T-helper 9 cell (primary cell): Measurements from ENCODE around the gene PPM1J.

ENCODE experiments used
- DNase-seq: peaks from one replicate; pipeline ENCODE4 v3.0.0-alpha.2; 2020

Gene PPM1J

DNA sequence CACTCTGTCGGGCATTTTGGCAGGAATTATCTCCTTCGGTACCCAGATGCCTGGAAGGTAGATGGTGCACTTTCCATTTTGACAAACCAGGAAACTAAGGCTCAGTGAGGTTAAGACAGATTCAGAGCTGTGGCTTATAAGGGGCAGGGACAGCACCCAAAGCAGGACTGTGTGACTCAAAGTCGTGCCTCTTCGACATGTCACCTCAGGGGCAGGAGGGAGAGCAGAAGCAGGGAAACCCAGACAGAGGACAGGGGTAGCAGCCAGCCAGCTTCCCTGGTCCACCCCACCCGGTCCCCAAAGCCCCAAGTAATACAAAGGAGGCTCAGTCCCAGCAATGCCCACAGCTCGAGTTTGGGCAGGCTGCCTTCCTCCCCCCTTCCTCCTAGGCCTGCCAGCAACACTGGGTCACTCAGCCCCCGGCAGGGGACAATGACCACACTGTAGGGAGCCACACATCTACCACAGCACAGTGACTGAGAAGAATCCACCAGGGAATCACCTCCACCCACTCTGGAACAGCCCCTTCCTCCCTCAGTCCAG is 10.7 kb downstream of the PPM1J start:
- DNase-seq = no peak

GRCh38 chr1:112703706-112704105 is 11.4 kb downstream of the PPM1J start:
- DNase-seq = no peak

DNA sequence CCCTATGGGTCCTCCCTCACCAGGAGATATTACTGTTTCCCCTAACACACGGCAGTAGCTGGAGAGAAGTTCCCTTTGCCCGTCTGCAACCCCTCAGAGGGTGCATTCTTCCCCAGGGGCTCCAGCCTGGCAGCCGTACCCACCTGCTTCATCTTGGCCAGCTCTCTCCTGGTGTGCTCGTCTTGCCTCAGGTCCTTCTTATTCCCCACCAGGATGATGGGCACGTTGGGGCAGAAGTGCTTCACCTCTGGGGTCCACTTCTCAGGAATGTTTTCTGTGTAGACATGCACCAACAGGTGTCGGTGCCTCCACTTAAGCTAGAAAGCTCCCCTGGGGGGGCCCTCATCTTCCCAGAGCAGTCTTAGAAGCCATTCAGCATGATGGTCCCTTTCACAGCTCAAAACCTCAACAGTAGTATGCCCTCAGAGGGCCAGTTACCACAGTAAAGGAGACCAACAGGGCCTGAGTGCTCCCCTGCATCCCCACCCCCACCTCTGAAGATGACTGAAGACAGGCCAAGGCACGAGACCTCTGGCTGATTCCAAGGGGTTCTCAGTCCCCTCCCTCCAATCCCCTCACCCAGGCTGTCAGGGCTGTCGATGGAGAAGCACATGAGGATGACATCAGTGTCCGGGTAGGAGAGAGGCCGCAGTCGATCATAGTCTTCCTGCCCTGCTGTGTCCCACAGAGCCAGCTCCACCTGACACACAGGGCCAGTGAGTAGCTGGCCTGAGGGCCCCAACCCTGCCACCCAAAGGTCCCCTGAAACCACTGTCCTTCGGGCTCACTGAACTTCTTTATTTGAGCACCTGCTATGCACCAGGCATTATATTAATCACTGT is 12.5 kb downstream of the PPM1J start:
- no peak for DNase-seq

DNA sequence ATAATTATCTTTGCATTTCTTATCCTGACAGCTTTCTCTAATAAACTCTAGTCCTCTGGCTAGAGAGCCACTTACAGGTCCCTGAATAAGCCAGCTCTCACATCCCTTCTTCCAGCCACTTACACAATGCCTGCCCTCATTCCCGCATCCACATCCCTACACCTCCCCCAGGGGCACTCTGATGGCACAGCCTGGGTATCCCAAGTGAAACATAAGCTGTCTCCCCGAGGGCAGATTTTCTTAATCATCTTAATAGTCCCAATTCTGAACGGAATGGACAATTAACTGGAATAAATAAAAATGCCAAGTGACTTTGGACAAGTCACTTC is 13.1 kb downstream of the PPM1J start:
- DNase-seq = no peak

DNA sequence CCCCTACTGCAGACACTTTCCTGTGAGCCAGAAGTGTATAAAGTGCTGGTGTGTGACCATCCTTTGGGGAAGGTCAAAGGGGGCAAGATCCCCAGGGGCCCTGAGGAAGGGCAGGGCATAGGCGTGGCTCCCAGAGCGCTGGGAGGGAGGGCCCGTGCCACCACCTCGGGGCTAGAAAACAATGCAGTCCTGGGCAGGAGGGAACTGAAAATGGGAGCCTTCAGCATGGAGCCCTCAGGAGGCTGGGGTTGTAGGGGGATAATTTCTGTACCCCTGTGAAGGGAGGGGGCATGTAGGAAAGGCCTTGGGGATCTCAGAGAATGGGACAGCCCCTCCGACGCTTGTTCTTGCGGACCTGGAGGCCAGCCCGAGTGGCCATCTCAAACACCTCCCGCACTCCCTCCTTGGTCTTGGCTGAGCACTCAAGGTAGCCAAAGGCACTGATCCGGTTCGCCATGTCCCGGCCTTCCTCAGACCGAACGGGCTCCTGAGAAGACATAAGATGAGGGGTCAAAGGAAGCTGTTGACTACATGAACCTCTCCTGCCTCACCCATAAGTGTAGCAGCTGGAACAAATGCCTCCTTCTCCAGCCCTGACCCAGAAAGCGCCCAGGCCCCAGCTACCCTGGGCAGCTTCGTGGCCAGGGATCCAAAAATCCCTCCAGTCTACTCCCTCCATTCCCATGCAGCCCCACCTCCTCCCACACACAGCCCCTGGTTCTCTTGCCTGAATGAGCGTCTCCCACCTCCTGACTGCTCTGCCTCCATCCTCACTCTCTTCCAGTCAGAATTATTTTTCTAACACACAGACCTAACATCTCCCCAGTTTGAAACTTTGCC is 13.7 kb downstream of the PPM1J start:
- DNase-seq = no peak

- peak; percentile 61 for DNase-seq
These were observed 14.6 kb downstream of the PPM1J start for GRCh38 chr1:112700290-112701226.

DNA sequence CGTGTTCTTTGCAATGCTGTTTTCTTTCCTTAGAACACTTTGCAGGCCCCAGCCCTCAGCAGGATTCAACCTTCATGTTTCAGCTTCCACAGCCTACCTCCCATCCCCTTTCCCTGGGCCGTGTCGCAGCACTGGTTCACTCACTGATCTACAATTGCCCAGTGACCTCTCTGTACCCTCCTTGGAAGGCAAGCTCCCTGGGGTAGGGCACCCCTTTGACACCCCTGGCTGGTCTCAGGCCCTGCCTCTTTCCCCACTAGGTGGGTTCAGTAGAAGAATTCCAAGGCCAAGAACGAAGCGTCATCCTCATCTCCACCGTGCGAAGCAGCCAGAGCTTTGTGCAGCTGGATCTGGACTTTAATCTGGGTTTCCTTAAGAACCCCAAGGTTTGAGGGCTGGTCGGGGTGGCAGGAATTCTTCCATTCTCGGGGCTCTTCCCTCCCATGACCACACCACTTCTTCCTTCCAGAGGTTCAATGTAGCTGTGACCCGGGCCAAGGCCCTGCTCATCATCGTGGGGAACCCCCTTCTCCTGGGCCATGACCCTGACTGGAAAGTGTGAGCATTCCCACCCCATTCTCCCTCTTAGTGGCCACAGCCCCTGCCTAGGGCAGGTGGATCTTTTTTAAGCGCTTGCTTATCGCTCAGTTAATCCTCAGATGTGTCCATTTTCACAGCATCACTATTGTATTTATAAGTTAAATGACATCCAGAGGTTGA is 15.5 kb downstream of the PPM1J start:
- no peak for DNase-seq

GRCh38 chr1:112698366-112699310 is 16.5 kb downstream of the PPM1J start:
- no peak for DNase-seq

DNA sequence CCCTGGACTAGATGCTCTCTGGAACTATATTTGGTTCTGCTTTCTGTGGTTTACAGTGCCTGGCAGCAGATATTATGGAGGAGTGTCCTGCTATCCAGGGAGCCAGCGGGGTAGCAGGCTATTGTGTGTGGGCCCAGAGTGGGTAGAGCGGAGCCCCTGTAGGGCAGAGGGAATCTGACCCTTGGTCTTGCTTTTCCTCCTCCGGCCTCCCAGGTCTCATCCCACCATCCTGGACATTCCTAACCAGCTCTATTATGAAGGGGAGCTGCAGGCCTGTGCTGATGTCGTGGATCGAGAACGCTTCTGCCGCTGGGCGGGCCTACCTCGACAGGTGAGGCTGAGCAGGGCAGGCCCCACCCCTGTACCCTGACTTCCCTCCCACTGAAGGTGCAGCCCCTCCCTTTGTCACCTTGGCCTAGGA is 17.3 kb downstream of the PPM1J start:
- no peak for DNase-seq

DNA sequence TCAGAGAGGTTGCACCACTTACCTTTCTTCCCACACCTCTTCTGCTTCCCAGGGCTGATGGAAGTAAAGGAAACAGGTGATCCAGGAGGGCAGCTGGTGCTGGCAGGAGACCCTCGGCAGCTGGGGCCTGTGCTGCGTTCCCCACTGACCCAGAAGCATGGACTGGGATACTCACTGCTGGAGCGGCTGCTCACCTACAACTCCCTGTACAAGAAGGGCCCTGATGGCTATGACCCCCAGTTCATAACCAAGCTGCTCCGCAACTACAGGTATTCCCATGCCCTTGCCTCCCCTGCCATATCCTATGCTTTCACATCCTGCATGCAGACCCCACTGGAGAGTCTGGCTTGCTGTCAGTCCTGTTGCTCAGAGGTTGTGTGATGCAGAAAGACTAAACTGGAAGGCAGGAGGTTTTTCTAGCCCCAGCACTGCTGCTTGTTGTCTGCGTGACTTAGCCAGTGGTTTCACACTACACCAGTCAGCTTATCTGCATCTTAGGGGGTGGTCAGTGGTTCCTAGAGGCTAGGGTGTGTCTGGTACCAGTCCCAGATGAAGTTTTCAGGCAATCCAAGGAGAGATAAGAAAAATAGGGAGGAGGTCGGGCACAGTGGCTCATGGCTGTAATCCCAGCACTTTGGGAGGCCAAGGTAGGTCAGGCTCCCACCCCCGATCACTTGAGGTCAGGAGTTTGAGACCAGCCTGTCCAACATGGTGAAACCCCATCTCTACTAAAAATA is 18.4 kb downstream of the PPM1J start:
- no peak for DNase-seq

DNA sequence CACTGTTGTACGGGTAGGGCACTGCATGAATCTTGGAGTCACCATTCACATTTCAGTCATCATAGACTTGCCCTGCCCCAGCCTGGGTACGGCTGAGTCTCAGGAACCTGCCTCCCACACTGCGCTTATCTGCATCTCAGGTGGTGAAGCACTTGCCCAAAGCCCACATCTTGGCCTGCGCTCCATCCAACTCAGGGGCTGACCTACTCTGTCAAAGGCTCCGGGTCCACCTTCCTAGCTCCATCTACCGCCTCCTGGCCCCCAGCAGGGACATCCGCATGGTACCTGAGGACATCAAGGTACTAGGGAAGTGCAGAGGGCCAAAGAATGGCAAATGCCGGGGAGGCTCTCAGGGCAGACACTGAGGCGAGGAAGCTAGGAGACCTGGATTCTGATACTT is 19.9 kb downstream of the PPM1J start:
- DNase-seq = no peak

DNA sequence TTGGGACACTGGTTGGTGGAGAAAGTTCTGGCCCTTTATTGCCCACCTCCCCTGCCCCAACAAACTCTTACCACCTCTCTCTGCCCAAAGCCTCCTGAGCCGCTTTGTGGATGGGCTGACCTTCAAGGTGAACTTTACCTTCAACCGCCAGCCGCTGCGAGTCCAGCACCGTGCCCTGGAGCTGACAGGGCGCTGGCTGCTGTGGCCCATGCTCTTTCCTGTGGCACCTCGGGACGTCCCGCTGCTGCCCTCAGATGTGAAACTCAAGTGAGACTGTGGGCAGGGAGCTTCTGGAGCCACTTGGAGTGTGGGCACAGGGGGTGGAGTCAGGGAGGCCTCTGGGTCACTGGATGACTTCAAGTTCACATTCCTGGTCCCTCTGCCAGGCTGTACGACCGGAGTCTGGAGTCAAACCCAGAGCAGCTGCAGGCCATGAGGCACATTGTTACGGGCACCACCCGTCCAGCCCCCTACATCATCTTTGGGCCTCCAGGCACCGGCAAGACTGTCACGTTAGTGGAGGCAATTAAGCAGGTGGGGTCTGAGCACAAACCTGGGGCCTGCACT is 20.7 kb downstream of the PPM1J start:
- DNase-seq = no peak

- DNase-seq = no peak
These were observed 21.3 kb downstream of the PPM1J start for GRCh38 chr1:112693821-112694220.

DNA sequence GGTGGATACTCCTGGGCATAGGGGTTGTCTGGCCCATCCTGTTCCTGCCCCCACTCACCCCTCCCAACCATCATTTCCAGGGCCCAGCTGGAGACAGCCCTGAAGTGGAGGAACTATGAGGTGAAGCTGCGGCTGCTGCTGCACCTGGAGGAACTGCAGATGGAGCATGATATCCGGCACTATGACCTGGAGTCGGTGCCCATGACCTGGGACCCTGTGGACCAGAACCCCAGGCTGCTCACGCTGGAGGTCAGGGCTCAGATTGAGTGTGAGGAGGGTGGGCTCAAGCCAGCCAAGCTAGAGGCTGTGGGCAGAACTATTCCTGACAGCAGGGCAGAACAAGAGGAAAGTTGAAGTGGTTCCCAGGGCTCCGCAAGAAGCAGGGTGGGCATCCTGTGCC is 22.5 kb downstream of the PPM1J start:
- no peak for DNase-seq

- DNase-seq = no peak
These were observed 25.3 kb downstream of the PPM1J start for GRCh38 chr1:112689842-112690237.

GRCh38 chr1:112689196-112689841 is 25.8 kb downstream of the PPM1J start:
- no peak for DNase-seq

- no peak for DNase-seq
These were observed 26.3 kb downstream of the PPM1J start for GRCh38 chr1:112688781-112689193.

GRCh38 chr1:112687785-112688496 is 27.2 kb downstream of the PPM1J start:
- no peak for DNase-seq
